ENCODE data around the gene UQCRHL. TPM values are rescaled to one million over a fixed set of nuclear protein-coding genes. Genes with fewer than 3 reads are reported as not detected.

The UQCRHL gene
- total and polyA plus RNA-seq, 8 donors = 1.2 to 3.2 (median 2.2) TPM

DNA sequence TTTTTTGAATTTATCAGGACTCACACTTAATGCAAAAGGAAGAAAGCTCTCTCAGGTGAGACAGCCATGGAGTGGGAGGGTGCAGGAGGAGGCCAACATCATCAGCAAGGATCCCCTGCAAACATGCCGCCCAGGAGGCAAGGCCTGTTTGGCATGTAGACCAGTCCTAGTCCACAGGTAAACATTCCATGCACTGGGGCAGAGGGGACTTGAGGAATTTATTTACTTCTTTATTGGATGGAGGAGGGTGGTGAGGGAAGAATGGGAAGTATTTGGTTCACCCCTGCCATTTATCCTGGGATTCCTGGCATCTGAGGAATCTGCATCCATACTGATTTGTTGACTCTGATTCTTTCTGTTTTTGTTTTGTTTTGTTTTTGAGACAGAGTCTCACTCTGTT lies 1.5 kb upstream of the UQCRHL start:
- no peak for DNase-seq
- TF ChIP-seq, protein P1, sequence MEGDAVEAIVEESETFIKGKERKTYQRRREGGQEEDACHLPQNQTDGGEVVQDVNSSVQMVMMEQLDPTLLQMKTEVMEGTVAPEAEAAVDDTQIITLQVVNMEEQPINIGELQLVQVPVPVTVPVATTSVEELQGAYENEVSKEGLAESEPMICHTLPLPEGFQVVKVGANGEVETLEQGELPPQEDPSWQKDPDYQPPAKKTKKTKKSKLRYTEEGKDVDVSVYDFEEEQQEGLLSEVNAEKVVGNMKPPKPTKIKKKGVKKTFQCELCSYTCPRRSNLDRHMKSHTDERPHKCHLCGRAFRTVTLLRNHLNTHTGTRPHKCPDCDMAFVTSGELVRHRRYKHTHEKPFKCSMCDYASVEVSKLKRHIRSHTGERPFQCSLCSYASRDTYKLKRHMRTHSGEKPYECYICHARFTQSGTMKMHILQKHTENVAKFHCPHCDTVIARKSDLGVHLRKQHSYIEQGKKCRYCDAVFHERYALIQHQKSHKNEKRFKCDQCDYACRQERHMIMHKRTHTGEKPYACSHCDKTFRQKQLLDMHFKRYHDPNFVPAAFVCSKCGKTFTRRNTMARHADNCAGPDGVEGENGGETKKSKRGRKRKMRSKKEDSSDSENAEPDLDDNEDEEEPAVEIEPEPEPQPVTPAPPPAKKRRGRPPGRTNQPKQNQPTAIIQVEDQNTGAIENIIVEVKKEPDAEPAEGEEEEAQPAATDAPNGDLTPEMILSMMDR (IDR thresholded peaks at IDR 0.05) = no peak
- Histone ChIP-seq H3K4me1 (no peaks in the 10 kb centered on the region), H3K36me3 (no peaks in the 10 kb centered on the region), H3K4me3 (no peak overlapping the region), H3K27ac (no peak overlapping the region), H3K27me3 (no peaks in the 10 kb centered on the region), H3K9me3 (no peaks in the 10 kb centered on the region)
- ATAC-seq = no peak
- intact Hi-C loops (cut with DNase I) = no loop called here

DNA sequence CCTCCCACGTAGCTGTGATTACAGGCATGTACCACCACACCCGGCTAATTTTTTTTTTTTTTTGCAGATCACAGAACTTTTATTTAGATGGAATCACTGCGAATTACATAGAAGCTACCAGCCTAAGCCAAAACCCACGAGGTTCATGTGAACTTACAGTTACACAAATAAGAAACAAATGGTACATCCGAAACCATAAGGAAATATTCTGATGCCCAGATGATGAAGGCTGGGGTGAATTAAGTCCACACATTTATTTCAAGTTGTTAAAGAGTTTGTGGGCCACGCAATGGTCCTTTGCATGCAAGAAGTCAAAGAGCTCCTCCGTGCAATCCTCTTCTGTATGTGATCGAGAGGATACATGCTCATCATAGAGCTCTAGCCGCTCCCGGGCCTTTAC lies 328 bp downstream of the UQCRHL start:
- H3K27me3 ChIP-seq = peaks cover 0 to 3% of the 10 kb centered on the region in 2 donors
- TF ChIP-seq, protein P1 (IDR thresholded peaks at IDR 0.05) = no peak
- intact Hi-C loops (cut with DNase I) = no loop called here
- H3K9me3 ChIP-seq = no peaks in the 10 kb centered on the region
- H3K4me1 ChIP-seq = no peaks in the 10 kb centered on the region
- H3K27ac ChIP-seq = no peak overlapping the region
- no peaks in the 10 kb centered on the region for H3K36me3 ChIP-seq
- ATAC-seq (no peak), DNase-seq (no peak)
- H3K4me3 ChIP-seq = no peak overlapping the region

DNA sequence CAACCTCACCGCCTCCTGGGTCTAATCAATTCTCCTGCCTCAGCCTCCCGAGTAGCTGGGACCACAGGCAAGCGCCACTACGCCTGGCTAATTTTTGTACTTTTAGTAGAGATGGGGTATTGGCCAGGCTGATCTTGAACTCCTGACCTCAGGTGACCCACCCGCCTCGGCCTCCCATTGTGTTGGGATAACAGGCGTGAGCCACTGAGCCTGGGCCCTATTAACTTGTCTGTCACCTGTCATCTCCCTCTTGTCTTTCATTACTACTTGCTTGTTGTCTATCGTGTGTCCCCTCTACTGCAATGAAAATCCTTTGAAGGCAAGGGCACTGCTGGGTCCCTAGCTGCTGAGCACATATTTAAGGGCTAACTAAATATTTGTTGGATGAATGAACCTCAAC lies 3.4 kb downstream of the UQCRHL start:
- H3K9me3 ChIP-seq = no peaks in the 10 kb centered on the region
- TF ChIP-seq, protein P1 (IDR thresholded peaks at IDR 0.05) = no peak
- H3K4me3 ChIP-seq = no peak overlapping the region
- no peaks in the 10 kb centered on the region for H3K36me3 ChIP-seq
- peaks cover 0 to 4% of the 10 kb centered on the region in 2 donors for H3K27me3 ChIP-seq
- no peak overlapping the region for H3K27ac ChIP-seq
- ATAC-seq (no peak), DNase-seq (no peak)
- peaks cover 18 to 20% of the 10 kb centered on the region in 2 donors for H3K4me1 ChIP-seq
- intact Hi-C loops (cut with DNase I) = no loop called here

DNA sequence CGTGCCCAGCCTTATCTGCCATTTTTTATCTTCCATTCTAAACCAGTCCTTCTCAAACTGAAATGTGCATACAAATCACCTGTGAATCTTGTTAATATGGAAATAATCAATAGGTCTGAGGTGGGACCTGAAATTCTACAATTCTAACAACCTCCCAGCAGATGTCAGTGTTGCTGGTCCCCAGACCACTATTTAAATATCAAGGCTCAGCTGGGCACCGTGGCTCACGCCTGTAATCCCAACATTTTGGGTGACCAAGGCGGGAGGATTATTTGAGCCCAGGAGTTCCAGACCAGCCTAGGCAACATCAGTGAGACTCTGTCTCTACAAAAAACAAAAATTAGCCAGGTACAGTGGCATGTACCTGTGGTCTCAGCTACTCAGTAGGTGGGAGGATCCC lies 4.1 kb downstream of the UQCRHL start:
- intact Hi-C loops (cut with DNase I) = no loop called here
- H3K36me3 ChIP-seq = no peaks in the 10 kb centered on the region
- DNase-seq = peak in 1 of 4 donors; percentile 42
- H3K4me3 ChIP-seq = no peak overlapping the region
- no peaks in the 10 kb centered on the region for H3K9me3 ChIP-seq
- H3K4me1 ChIP-seq = peaks cover 23% of the 10 kb centered on the region in 2 donors
- peaks cover 0 to 4% of the 10 kb centered on the region in 2 donors for H3K27me3 ChIP-seq
- TF ChIP-seq, protein P1 (IDR thresholded peaks at IDR 0.05) = no peak
- no peak overlapping the region for H3K27ac ChIP-seq
- ATAC-seq = no peak

DNA sequence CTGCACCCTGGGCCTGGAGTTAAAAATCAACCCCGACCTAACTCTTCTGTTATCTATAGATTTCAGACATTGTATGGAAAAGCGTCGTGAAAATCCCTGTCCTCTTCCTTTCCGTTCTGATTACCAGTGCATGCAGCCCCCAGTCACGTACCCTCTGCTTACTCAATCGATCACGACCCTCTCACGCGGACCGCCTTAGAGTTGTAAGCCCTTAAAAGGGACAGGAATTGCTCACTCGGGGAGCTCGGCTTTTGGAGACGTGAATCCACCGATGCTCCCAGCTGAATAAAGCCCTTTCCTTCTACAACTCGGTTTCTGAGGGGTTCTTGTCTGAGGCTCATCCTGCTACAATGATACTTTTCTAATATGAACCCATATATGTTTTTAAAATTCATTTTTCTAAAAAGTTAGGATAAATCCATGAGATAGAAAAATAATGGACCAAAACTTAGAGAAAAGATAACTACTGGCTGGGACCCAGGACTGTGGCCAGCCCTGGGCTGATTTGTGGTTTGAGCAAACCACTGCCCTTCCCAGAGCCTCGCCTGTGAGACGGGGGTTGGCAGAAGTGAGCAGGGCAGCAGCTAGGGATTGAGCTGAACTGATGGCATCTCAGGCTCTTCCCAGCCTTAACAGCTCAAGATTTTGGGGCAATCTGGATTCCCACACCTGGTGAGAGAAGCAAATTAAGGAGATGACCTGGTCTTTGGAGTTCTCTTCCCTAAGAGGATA lies 5.0 kb downstream of the UQCRHL start:
- intact Hi-C loops (cut with DNase I) = no loop called here
- Histone ChIP-seq H3K27me3 (peaks cover 0 to 4% of the 10 kb centered on the region in 2 donors), H3K36me3 (no peaks in the 10 kb centered on the region), H3K9me3 (no peaks in the 10 kb centered on the region), H3K4me3 (no peak overlapping the region), H3K4me1 (peaks cover 23 to 28% of the 10 kb centered on the region in 2 donors), H3K27ac (no peak overlapping the region)
- DNase-seq (no peak), ATAC-seq (no peak)
- TF ChIP-seq, protein P1 (IDR thresholded peaks at IDR 0.05) = no peak
